ENCODE data around the gene ZBTB8B. TPM values are rescaled to one million over a fixed set of nuclear protein-coding genes. Genes with fewer than 3 reads are reported as not detected.
"Not testable (repeated sequence)": the region's sequence is repeated elsewhere in the genome, so short reads cannot be mapped to it uniquely, and the experiment has no call there.

The ZBTB8B gene
- total and polyA plus RNA-seq, 2 donors (not counting 3 experiments of a cell fraction or from before 2014, with no cell fraction given), result 0.01 to 0.02 TPM

- no peaks in the 10 kb centered on the region for H3K36me3 ChIP-seq (ENCODE audit: control insufficient read depth in 2 of 2, extremely low read depth in 1 of 2, insufficient read depth in 2 of 2, low read length in 2 of 2)
- H3K9me3 ChIP-seq (replicated peaks; ENCODE audit: control insufficient read depth, insufficient read depth, low read length), result no peaks in the 10 kb centered on the region
- peaks cover 3 to 7% of the 10 kb centered on the region in 2 experiments for H3K27me3 ChIP-seq (ENCODE audit: control insufficient read depth in 2 of 2, insufficient read depth in 2 of 2, low read length in 2 of 2)
- no peaks in the 10 kb centered on the region for H3K79me2 ChIP-seq (ENCODE audit: control insufficient read depth, insufficient read depth, low read length)
- no peak for DNase-seq (ENCODE audit: low read depth, low spot score)
- no peak overlapping the region for H3K9ac ChIP-seq (replicated peaks; ENCODE audit: extremely low read depth, insufficient read depth, low read length)
- no peaks in the 10 kb centered on the region for H4K20me1 ChIP-seq (replicated peaks; ENCODE audit: control insufficient read depth, extremely low read depth, insufficient read depth, low read length)
- H3K4me1 ChIP-seq (ENCODE audit: control insufficient read depth, extremely low read depth, insufficient read depth, low read length), result no peaks in the 10 kb centered on the region
- intact Hi-C loops (cut with micrococcal nuclease), result no loop called here
- TF ChIP-seq EZH2 (IDR thresholded peaks at IDR 0.05; ENCODE audit: borderline replicate concordance, low read depth, low read length, severe bottlenecking), result no peak
- TF ChIP-seq JUN (IDR thresholded peaks at IDR 0.05; ENCODE audit: borderline replicate concordance, insufficient read depth, insufficient read length, low read depth), result no peak
- no peak for TF ChIP-seq FOS (IDR thresholded peaks at IDR 0.05; ENCODE audit: borderline replicate concordance, insufficient read depth, low read length)
- no peak for TF ChIP-seq POLR2A (IDR thresholded peaks at IDR 0.05; ENCODE audit: low read depth, low read length)
- no peak for TF ChIP-seq MYC (IDR thresholded peaks at IDR 0.05; ENCODE audit: low read depth, low read length)
- TF ChIP-seq POLR2AphosphoS5 (IDR thresholded peaks at IDR 0.05; ENCODE audit: insufficient read depth, low read depth, low read length), result no peak
- no peak for TF ChIP-seq GATA2 (IDR thresholded peaks at IDR 0.05; ENCODE audit: insufficient read depth, insufficient read length, low read depth, low read length)
- no peak for TF ChIP-seq MAX (IDR thresholded peaks at IDR 0.05; ENCODE audit: insufficient read depth, insufficient read length)
- no peak for TF ChIP-seq CTCF (IDR thresholded peaks at IDR 0.05; ENCODE audit: extremely low read depth in 1 of 2, insufficient read depth in 1 of 2, low read depth in 1 of 2, low read length in 2 of 2)
- no TSS peak for BruUV-seq (replicated peaks)
- H3K27ac ChIP-seq (ENCODE audit: insufficient read depth, low read depth, low read length), result no peak overlapping the region
- no peaks in the 10 kb centered on the region for H3K9me1 ChIP-seq (replicated peaks; ENCODE audit: control insufficient read depth, extremely low read depth, insufficient read depth, low read length)
- no peak overlapping the region for H3K4me3 ChIP-seq (replicated peaks in 1 of 3; ENCODE audit: insufficient read depth in 1 of 3, low read depth in 1 of 3, low read length in 3 of 3)
- FAIRE-seq, result no peak
- H3K4me2 ChIP-seq (ENCODE audit: insufficient read depth, low read length), result no peak overlapping the region
- ChIA-PET CTCF (interaction anchor here (0.8 kb wide), 1 partner anchor 10 kb away, joined by 3 read pairs; no protein-coding TSS in a partner anchor), POLR2A (no interaction called here)
- dilution Hi-C loops (cut with MboI; ENCODE audit: extremely low pct_ligation_motif_present, low sequenced_read_pairs), result no loop called here
- H2AFZ ChIP-seq (ENCODE audit: low read depth, low read length), result no peak overlapping the region
Observed at GRCh38 chr1:32438136-32438535, 26.7 kb upstream of the ZBTB8B start.

- FAIRE-seq; intact Hi-C loops (cut with micrococcal nuclease); dilution Hi-C loops (cut with MboI; ENCODE audit: extremely low pct_ligation_motif_present, low sequenced_read_pairs): not testable (repeated sequence)
Observed at GRCh38 chr1:32438777-32439176, 26.1 kb upstream of the ZBTB8B start.

GRCh38 chr1:32441467-32441866 is 23.4 kb upstream of the ZBTB8B start:
- H3K9ac ChIP-seq (replicated peaks; ENCODE audit: extremely low read depth, insufficient read depth, low read length); H3K27me3 ChIP-seq (ENCODE audit: control insufficient read depth in 2 of 2, insufficient read depth in 2 of 2, low read length in 2 of 2); H3K36me3 ChIP-seq (ENCODE audit: control insufficient read depth in 2 of 2, extremely low read depth in 1 of 2, insufficient read depth in 2 of 2, low read length in 2 of 2); intact Hi-C loops (cut with micrococcal nuclease); H3K4me3 ChIP-seq (replicated peaks in 1 of 3; ENCODE audit: insufficient read depth in 1 of 3, low read depth in 1 of 3, low read length in 3 of 3); FAIRE-seq; H3K27ac ChIP-seq (ENCODE audit: insufficient read depth, low read depth, low read length); H3K9me3 ChIP-seq (replicated peaks; ENCODE audit: control insufficient read depth, insufficient read depth, low read length); H2AFZ ChIP-seq (ENCODE audit: low read depth, low read length); H3K4me1 ChIP-seq (ENCODE audit: control insufficient read depth, extremely low read depth, insufficient read depth, low read length); H3K9me1 ChIP-seq (replicated peaks; ENCODE audit: control insufficient read depth, extremely low read depth, insufficient read depth, low read length); DNase-seq (ENCODE audit: low read depth, low spot score); H3K79me2 ChIP-seq (ENCODE audit: control insufficient read depth, insufficient read depth, low read length); POLR2A ChIA-PET; BruUV-seq (replicated peaks); dilution Hi-C loops (cut with MboI; ENCODE audit: extremely low pct_ligation_motif_present, low sequenced_read_pairs); H3K4me2 ChIP-seq (ENCODE audit: insufficient read depth, low read length); H4K20me1 ChIP-seq (replicated peaks; ENCODE audit: control insufficient read depth, extremely low read depth, insufficient read depth, low read length): not testable (repeated sequence)
- CTCF ChIA-PET, result interaction anchor here (0.6 kb wide), 1 partner anchor 164 kb away, joined by 3 read pairs; no protein-coding TSS in a partner anchor

More at GRCh38 chr1:32438777-32439176, 26.1 kb upstream of the ZBTB8B start:
- not testable (repeated sequence) for H3K36me3 ChIP-seq (ENCODE audit: control insufficient read depth in 2 of 2, extremely low read depth in 1 of 2, insufficient read depth in 2 of 2, low read length in 2 of 2); H3K4me2 ChIP-seq (ENCODE audit: insufficient read depth, low read length); H4K20me1 ChIP-seq (replicated peaks; ENCODE audit: control insufficient read depth, extremely low read depth, insufficient read depth, low read length); BruUV-seq (replicated peaks); H3K4me3 ChIP-seq (replicated peaks in 1 of 3; ENCODE audit: insufficient read depth in 1 of 3, low read depth in 1 of 3, low read length in 3 of 3); H3K27me3 ChIP-seq (ENCODE audit: control insufficient read depth in 2 of 2, insufficient read depth in 2 of 2, low read length in 2 of 2); H2AFZ ChIP-seq (ENCODE audit: low read depth, low read length); H3K79me2 ChIP-seq (ENCODE audit: control insufficient read depth, insufficient read depth, low read length); DNase-seq (ENCODE audit: low read depth, low spot score); H3K9me3 ChIP-seq (replicated peaks; ENCODE audit: control insufficient read depth, insufficient read depth, low read length); H3K27ac ChIP-seq (ENCODE audit: insufficient read depth, low read depth, low read length); H3K9me1 ChIP-seq (replicated peaks; ENCODE audit: control insufficient read depth, extremely low read depth, insufficient read depth, low read length); H3K4me1 ChIP-seq (ENCODE audit: control insufficient read depth, extremely low read depth, insufficient read depth, low read length); H3K9ac ChIP-seq (replicated peaks; ENCODE audit: extremely low read depth, insufficient read depth, low read length)
- POLR2A ChIA-PET, result interaction anchor here (0.7 kb wide), 1 partner anchor 62 kb away, joined by 4 read pairs; no protein-coding TSS in a partner anchor
- CTCF ChIA-PET, result interaction anchor here (0.8 kb wide), 1 partner anchor 9 kb away, joined by 3 read pairs; no protein-coding TSS in a partner anchor
